Activated CD8-positive, alpha-beta memory T cell treated with anti-CD3 and anti-CD28 coated beads for 24 hours (primary cell): ENCODE results near the gene CHD1L.
"Not testable (repeated sequence)": the region's sequence is repeated elsewhere in the genome, so short reads cannot be mapped to it uniquely, and the experiment has no call there.

ENCODE experiments used
- DNase-seq: peaks from one replicate; pipeline ENCODE4 v3.0.0-alpha.2; 2020

Gene CHD1L

GRCh38 chr1:147272042-147272441 is 29.6 kb downstream of the CHD1L start:
- DNase-seq, result no peak

- DNase-seq, result no peak
These were observed 31.2 kb downstream of the CHD1L start for GRCh38 chr1:147273409-147274336.

DNA sequence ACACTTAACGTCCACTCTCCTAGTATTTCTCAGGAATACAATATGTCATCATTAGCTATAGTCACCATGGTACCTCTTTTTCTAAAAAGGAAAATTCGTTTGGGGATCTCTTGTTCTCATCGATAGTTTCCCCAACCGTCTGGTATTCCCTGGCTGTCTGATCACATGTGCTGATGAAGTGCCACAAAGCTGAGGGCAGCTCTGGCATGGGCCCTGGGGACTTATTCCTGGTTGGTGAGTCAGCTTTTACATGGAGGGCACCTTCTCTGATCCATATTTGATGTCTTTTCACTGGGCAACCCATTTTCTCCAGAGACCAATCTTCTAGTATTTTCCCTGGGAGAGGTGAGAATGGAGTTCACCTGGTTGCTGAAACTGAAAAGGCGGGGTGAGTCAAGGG is 39.5 kb downstream of the CHD1L start:
- DNase-seq, result no peak

DNA sequence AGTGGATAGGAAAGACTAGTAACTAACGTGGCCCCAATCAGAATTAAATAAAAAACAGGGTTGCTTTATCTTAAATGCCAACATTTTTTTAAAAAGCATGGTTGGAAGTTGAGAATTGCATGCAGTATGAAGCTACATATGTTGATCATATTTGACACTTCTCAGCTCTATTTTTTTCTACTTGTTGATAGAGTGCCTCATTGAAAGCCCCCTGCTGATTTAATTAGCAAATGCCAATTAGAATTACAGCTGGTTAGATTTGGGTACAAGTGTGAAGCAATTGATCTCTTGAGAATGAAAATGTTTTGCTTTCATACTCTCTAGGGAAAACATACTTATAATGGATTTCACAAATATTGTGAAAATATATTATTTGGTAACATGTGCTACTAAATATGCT is 40.5 kb downstream of the CHD1L start:
- no peak for DNase-seq

DNA sequence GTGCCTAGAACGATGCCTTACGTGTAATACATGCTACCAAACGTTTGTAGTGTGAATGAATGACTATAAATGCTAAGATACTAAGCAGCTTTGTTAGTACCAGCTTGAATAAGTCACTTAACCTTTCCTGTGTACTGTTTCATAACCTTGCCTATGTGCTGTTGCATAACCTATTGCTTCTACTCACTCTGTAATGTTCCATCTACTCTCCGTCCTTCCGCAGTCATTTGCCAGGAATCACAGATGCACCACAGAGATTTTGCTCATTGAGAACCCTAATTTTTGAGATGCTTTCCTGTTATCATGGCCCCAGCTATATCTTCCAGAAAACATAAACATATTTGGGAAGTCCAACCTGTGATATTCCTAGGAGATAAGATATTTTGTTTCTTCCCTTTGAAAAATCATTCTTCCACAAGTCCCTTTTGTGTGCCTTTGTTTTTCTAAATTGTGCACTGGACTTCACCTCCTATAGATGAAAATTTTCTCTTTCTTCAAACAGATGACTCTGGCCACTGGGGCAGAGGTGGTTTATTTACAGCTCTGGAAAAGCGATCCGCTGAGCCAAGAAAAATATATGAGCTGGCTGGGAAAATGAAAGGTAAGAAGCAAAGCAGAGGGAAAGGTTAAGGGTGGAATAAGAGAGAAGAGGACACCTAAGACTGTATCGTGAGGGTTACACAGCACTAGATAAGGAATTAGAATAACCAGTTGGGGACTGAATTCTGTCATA is 44.8 kb downstream of the CHD1L start:
- no peak for DNase-seq

DNA sequence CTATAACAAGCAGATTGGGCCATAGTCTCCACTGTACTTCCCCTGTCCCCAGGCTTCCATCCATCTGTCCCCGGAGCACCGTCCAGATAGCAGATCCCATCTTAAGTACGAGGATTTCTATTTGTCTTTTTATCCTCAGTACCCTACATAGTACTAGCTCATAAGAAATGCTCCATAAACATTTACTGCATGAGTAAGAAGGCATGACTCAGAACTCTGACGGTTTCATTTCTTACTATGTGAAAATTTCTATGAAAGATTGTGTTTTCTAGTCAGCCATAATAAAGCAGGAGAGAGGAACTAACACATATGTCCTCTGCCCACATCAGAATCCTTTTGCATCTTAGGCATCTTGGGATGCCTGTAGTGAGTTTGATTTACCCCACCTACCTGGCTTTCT is 49.5 kb downstream of the CHD1L start:
- DNase-seq, result no peak

- DNase-seq, result no peak
These were observed 50.3 kb downstream of the CHD1L start for GRCh38 chr1:147292631-147293251.

DNA sequence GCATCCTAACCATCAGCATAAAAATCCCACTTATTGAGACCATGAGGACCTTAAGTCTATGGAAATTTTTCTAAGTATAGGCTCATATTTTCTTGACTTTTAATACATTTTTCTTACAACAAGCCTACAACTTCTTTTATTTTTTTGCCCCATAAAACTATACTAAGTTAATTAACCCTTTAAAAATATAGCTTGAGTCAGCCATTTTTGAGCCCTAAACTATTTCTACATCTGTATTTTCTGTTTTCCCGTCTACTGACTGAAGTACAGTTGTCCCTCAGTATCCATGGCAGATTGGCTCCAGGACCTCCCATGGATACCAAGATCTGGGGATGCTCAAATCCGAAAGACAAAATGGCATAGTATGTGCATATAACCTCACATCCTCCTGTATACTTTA is 55.0 kb downstream of the CHD1L start:
- DNase-seq, result no peak

GRCh38 chr1:147305803-147306202 is 63.3 kb downstream of the CHD1L start:
- not testable (repeated sequence) for DNase-seq

DNA sequence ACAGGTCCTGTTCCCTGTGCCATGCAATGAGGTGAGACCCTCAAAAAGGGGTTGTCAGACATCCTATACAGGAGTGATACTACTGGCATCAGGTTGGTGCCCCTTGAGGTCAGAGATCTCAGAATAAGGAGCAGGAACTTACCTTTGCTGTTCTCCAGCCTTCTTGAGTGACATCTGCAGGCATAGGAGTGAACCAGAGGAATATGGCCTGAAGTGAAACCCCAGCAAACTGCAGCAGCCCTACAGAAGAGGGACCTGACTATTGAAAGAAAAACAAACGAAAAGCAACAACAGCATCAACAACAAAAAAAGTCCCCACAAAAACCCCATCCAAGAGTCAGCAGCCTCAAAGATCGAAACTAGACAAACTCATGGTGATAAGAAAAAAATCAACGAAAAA is 74.5 kb downstream of the CHD1L start:
- DNase-seq, result no peak

GRCh38 chr1:147326933-147327687 is 84.6 kb downstream of the CHD1L start:
- not testable (repeated sequence) for DNase-seq

DNA sequence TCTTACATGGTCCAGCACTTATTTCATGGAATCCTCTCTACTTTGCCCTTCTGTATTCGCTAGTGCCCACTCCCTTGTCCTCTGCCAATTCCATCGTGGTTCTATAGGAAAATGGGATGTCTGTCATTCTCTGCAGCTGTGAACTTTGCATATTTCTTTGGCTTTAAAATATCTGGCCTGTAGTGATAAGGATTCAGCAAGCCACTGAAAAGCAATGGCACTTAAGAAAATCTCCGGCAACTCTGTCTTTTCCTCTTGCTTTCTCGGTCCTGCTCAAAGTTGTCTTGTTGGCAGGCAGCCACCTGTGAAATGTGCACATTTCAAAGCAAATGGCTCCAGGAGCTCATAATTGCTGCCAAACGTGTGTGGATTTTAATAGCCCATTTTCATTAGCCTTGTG is 91.8 kb downstream of the CHD1L start:
- no peak for DNase-seq

- no peak for DNase-seq
These were observed 93.8 kb downstream of the CHD1L start for GRCh38 chr1:147336291-147336690.

DNA sequence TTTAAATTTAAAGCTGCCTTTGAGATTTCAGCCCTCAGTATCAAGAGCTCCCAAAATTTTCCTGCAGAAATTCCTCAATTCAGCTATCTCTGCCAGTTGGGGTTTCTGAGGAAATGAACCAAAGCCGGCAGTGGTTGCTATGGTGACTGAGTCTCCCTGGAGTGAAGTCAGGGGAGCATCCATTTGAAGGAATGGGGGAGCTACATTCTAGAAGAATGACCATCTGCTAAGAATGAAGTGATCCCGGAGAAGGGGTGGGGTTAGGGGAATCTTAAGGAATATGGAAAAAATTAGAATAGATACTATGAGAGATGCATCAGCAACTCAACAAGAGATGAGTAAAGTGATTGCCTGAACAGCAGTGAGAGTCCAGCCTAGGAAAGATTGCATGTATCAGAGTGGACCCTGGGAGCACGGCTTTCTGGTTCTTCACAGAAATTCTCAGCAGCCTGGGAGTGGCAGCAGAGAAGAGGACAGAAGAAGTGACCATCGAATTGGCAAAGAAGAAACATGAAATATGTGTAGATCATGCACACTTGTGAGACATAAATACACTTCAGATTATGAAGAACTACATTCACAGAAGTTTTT is 94.7 kb downstream of the CHD1L start:
- no peak for DNase-seq

DNA sequence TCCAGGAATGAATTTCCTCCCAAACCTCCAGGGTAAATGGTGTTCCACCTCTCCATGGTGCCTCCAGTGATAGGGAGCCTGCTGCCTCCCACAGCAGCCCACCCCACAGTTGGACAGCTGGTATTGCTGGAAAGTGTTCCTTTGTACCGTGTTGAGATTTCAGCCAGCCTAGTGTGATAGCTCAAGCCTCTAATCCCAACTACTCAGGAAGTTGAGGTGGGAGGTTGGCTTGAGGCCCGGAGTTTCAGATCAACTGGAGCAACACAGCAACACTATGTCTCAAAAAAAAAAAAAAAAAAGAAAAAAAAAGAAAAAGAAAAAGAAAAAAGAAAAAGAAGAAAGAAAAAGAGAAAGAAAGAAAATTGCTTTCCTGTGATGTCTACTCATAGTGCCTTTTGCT is 96.1 kb downstream of the CHD1L start:
- no peak for DNase-seq

DNA sequence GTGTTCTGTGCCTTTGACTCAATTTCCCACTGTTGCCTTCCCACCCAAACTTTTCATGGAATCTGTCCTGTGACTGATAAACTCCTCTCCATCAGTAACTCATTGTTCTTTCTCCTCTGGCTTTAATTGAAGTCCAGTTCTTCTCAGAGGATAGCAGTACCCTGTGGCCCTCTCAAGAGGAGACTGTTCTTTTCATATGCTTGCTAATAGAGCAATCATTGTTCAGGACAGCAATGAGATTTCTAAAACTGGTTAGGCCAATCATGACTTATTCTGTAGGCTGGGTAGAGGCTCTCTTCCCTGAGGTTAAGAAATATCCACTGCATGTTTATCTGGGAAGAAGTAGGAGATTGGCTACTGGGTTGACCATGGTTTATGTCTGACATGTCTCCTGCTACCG is 98.8 kb downstream of the CHD1L start:
- no peak for DNase-seq
